Measurements from ENCODE around the gene CST8.

The CST8 gene

GRCh38 chr20:23492292-23492691 lies 1.4 kb downstream of the CST8 start:
- no peak overlapping the region for H3K27ac Mint-ChIP-seq

DNA sequence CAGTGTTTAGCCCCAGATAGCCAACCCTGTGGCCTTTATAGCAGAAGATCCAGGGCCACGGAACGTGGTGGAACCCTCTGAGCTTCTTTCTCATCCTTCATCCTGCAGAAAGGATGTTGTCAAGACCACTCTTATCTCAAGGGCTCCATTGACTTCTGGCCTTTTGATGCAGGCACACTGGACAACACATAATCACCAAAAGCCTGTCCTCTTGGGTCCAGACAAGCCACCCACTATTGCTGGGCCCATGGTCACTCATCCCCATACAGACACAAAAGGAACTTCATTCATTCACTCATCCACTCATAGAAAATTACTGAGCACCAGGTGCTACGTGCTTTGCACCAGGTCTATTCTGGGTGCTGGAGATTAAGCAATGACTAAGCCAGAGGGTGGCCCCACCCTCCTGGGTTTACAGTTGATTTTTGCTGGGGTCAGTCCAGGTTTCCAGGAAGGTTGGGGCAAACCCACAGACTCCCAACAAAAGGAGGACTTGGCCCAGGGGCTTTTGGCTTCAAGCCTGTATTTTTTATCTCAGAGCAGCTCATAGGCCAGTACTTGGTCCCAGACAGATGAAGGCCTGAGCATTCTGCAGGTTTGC lies 2.4 kb downstream of the CST8 start:
- Mint-ChIP-seq H3K36me3 (no peaks in the 10 kb centered on the region), H3K4me3 (no peak overlapping the region), H3K4me1 (no peaks in the 10 kb centered on the region), H3K9me3 (peaks cover 4% of the 10 kb centered on the region), H3K27ac (no peak overlapping the region), H3K27me3 (peaks cover 2% of the 10 kb centered on the region)
- DNase-seq (ENCODE audit: low spot score in 2 of 2) (no peak), ATAC-seq (ENCODE audit: low read depth) (no peak)

More at GRCh38 chr20:23492292-23492691, 1.4 kb downstream of the CST8 start:
- H3K4me1 Mint-ChIP-seq: no peaks in the 10 kb centered on the region
- H3K4me3 Mint-ChIP-seq: no peak overlapping the region
- no peaks in the 10 kb centered on the region for H3K36me3 Mint-ChIP-seq
- peaks cover 2% of the 10 kb centered on the region for H3K27me3 Mint-ChIP-seq
- DNase-seq (ENCODE audit: low spot score in 2 of 2) (no peak), ATAC-seq (ENCODE audit: low read depth) (no peak)
- peaks cover 1% of the 10 kb centered on the region for H3K9me3 Mint-ChIP-seq

GRCh38 chr20:23497536-23497935 lies 6.6 kb downstream of the CST8 start:
- Mint-ChIP-seq H3K36me3 (no peaks in the 10 kb centered on the region), H3K4me1 (no peaks in the 10 kb centered on the region), H3K4me3 (no peak overlapping the region), H3K27ac (no peak overlapping the region), H3K9me3 (peaks cover 4% of the 10 kb centered on the region), H3K27me3 (peaks cover 5% of the 10 kb centered on the region)
- ATAC-seq (ENCODE audit: low read depth) (no peak), DNase-seq (ENCODE audit: low spot score in 2 of 2) (no peak)

- H3K9me3 Mint-ChIP-seq: peaks cover 3% of the 10 kb centered on the region
- no peaks in the 10 kb centered on the region for H3K4me1 Mint-ChIP-seq
- peaks cover 5% of the 10 kb centered on the region for H3K27me3 Mint-ChIP-seq
- no peak overlapping the region for H3K4me3 Mint-ChIP-seq
- no peak overlapping the region for H3K27ac Mint-ChIP-seq
- ATAC-seq (ENCODE audit: low read depth) (no peak), DNase-seq (ENCODE audit: low spot score in 2 of 2) (no peak)
- H3K36me3 Mint-ChIP-seq: no peaks in the 10 kb centered on the region
Measured at GRCh38 chr20:23501926-23502325, 11.0 kb downstream of the CST8 start.

GRCh38 chr20:23503649-23504048 lies 12.7 kb downstream of the CST8 start:
- no peak for DNase-seq (ENCODE audit: low spot score in 2 of 2)
- Mint-ChIP-seq H3K27ac (no peak overlapping the region), H3K27me3 (peaks cover 8% of the 10 kb centered on the region), H3K9me3 (no peaks in the 10 kb centered on the region), H3K4me3 (no peak overlapping the region), H3K4me1 (no peaks in the 10 kb centered on the region), H3K36me3 (no peaks in the 10 kb centered on the region)
- ATAC-seq (ENCODE audit: low read depth): no peak

DNA sequence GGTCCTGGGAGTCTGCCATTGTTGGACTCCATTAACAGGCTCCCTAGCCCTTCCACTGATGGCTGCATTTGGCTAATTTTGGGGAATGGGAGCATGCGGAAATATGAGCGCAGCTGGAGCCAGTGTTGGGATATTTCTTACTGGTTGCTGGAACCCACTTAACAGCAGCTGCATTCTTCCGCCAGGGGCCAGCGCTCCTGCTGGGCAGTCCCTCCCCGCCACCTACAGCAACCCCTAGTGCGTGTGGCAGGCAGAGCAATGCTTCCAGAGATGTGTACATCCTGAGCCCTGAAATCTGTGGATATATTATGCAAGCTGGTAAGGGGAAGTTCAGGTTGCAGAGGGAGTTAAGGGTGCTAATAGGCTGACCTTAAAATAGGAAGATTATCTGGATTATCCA lies 16.4 kb downstream of the CST8 start:
- DNase-seq (ENCODE audit: low spot score in 2 of 2) (no peak), ATAC-seq (ENCODE audit: low read depth) (no peak)
- no peak overlapping the region for H3K4me3 Mint-ChIP-seq
- no peak overlapping the region for H3K27ac Mint-ChIP-seq
- no peaks in the 10 kb centered on the region for H3K9me3 Mint-ChIP-seq
- H3K36me3 Mint-ChIP-seq: no peaks in the 10 kb centered on the region
- peaks cover 7% of the 10 kb centered on the region for H3K27me3 Mint-ChIP-seq
- H3K4me1 Mint-ChIP-seq: no peaks in the 10 kb centered on the region

DNA sequence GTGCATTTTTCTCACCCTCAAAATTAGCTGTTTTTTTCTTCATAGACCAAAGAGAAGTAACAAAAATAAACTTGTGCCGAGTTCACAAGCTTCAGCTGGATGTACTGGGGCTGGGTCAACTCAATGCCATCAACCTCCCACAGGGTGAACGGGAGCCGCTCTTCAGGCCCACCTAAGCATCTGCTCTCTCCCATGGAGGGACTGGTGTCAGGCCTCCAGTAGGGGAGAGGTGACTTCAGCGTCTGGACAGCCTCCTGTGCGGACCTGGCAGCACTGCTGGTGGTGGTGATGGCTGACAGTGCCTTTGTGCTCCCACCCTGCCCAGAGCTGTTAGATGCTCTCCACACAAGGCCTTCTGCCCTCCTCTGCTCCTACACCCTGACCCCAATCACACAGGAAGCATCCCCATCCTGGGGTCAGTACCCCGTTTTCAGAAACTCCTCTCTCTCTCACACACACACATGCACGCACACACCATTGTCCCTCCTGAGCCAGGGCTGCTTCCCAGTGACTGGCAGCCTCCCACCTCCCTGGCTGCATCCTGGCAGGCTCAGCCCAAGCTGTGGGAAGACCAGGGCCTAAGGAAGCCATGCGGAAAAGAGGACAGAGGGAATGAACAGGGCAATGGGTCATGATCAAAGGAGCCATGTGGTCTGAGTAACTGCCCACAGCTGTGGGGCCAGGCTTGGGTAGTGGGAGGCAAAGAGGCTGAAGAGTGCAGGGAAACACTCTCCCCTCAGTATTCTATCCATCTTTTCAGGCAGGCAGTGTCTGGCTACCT lies 17.7 kb downstream of the CST8 start:
- ATAC-seq (ENCODE audit: low read depth) (no peak), DNase-seq (ENCODE audit: low spot score in 2 of 2) (no peak)
- Mint-ChIP-seq H3K4me3 (no peak overlapping the region), H3K27me3 (peaks cover 7% of the 10 kb centered on the region), H3K9me3 (no peaks in the 10 kb centered on the region), H3K4me1 (peaks cover 2% of the 10 kb centered on the region), H3K36me3 (no peaks in the 10 kb centered on the region), H3K27ac (no peak overlapping the region)

GRCh38 chr20:23509247-23509913 lies 18.5 kb downstream of the CST8 start:
- H3K9me3 Mint-ChIP-seq: no peaks in the 10 kb centered on the region
- DNase-seq (ENCODE audit: low spot score in 2 of 2) (no peak), ATAC-seq (ENCODE audit: low read depth) (no peak)
- H3K4me1 Mint-ChIP-seq: peaks cover 2% of the 10 kb centered on the region
- H3K4me3 Mint-ChIP-seq: no peak overlapping the region
- H3K36me3 Mint-ChIP-seq: no peaks in the 10 kb centered on the region
- H3K27ac Mint-ChIP-seq: no peak overlapping the region
- H3K27me3 Mint-ChIP-seq: peaks cover 7% of the 10 kb centered on the region

GRCh38 chr20:23510000-23510590 lies 19.2 kb downstream of the CST8 start:
- Mint-ChIP-seq H3K9me3 (no peaks in the 10 kb centered on the region), H3K27ac (no peak overlapping the region), H3K4me3 (no peak overlapping the region), H3K27me3 (peaks cover 7% of the 10 kb centered on the region), H3K4me1 (peaks cover 2% of the 10 kb centered on the region), H3K36me3 (no peaks in the 10 kb centered on the region)
- no peak for DNase-seq (ENCODE audit: low spot score in 2 of 2)
- no peak for ATAC-seq (ENCODE audit: low read depth)

GRCh38 chr20:23513164-23513563 lies 22.2 kb downstream of the CST8 start:
- H3K36me3 Mint-ChIP-seq: no peaks in the 10 kb centered on the region
- H3K4me1 Mint-ChIP-seq: peaks cover 2% of the 10 kb centered on the region
- H3K27ac Mint-ChIP-seq: no peak overlapping the region
- no peak overlapping the region for H3K4me3 Mint-ChIP-seq
- DNase-seq (ENCODE audit: low spot score in 2 of 2) (no peak), ATAC-seq (ENCODE audit: low read depth) (no peak)
- H3K27me3 Mint-ChIP-seq: peaks cover 3% of the 10 kb centered on the region
- H3K9me3 Mint-ChIP-seq: no peaks in the 10 kb centered on the region

DNA sequence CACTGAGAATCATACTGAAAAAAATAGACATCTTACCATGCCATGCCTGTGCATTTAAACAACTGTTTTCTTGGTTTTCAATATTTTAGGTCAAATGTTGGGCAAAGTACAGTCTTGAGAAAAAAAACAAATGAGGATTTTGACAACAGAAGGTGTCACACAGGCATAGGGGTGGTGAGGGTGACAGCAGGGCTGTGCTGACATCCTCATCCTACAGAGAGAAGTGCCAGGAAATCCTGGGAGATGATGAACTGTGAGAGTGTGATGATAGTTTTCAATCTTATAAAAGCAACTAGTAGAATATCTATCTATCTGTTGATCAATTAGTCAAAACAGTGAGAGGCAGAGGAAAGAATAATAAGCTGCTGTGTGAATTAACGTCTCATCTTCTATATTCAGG lies 23.9 kb downstream of the CST8 start:
- ATAC-seq (ENCODE audit: low read depth) (no peak), DNase-seq (ENCODE audit: low spot score in 2 of 2) (no peak)
- no peak overlapping the region for H3K27ac Mint-ChIP-seq
- peaks cover 2% of the 10 kb centered on the region for H3K27me3 Mint-ChIP-seq
- no peaks in the 10 kb centered on the region for H3K36me3 Mint-ChIP-seq
- no peaks in the 10 kb centered on the region for H3K9me3 Mint-ChIP-seq
- no peak overlapping the region for H3K4me3 Mint-ChIP-seq
- H3K4me1 Mint-ChIP-seq: peaks cover 2% of the 10 kb centered on the region

DNA sequence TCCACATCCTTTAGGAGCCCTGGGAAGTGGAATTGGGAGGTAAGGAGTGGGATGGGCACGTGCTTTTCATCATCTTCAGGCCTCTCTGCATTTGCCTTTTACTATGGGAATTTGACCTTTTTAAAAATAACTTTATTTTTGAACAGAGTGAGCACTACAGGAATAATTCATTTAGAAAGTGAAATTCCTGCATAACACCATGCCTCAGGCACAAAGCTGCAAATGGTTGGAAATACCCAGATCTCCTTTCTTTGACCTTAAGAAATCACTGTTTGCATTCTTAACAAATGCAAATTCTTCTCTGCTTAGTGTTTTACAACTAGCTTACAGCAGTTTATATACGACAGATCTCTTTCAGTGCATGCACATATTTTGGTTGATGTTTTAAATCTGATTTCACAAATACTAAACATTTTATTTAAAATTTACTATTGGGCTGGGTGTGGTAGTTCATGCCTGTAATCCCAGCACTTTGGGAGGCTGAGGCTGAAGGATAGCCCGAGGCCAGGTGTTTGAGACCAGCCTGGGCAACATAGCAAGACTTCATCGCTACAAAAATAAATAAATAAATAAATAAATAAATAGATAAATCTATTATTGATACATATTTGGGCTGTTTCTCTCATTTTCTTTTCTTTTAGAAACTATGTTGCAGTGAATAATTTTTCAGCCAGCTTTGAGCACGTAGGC lies 24.5 kb downstream of the CST8 start:
- Mint-ChIP-seq H3K9me3 (no peaks in the 10 kb centered on the region), H3K27ac (no peak overlapping the region), H3K27me3 (peaks cover 2% of the 10 kb centered on the region), H3K4me1 (peaks cover 2% of the 10 kb centered on the region), H3K4me3 (no peak overlapping the region), H3K36me3 (no peaks in the 10 kb centered on the region)
- ATAC-seq (ENCODE audit: low read depth) (no peak), DNase-seq (ENCODE audit: low spot score in 2 of 2) (no peak)

DNA sequence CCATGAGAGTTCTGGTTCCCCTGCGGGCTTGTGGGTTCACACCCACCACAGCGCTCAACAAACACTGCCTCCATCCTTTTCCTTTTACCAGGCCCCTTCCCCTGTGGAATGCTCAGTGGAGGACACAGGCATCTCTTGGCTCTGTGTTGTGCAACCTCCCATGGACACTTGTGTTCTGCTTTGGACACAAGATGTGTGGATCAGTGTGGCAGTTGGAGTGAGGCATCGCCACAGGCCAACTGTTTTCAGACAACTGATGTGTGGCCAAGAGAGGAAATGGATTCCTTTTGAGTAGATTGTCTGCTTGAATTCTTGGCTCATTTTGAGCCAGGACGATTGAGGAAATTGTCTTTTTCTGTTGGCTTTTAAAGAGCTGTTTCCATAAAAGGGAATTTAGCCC lies 26.8 kb downstream of the CST8 start:
- Mint-ChIP-seq H3K36me3 (no peaks in the 10 kb centered on the region), H3K4me1 (peaks cover 2% of the 10 kb centered on the region)
- ATAC-seq (ENCODE audit: low read depth): no peak

DNA sequence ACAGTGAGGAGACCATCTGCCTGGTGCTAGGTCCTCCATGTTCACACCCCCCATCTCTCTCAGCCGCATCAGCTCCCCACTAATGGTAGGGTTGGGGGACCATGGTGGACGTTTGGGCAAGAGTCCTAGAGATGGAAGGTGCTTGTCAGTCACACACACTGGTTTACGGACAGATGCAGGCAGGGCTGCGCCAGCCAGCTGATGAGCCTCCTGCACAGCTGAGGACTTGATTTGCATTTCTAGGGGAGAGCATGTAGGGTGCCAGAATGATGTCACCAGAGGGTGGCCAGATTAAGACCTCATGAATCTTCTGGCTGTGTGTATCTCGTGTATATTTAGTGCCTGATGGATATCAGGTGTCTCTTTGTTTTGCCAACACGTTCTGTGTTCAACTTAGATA lies 28.6 kb downstream of the CST8 start:
- no peaks in the 10 kb centered on the region for H3K9me3 Mint-ChIP-seq
- DNase-seq (ENCODE audit: low spot score in 2 of 2): no peak
- H3K36me3 Mint-ChIP-seq: no peaks in the 10 kb centered on the region
- H3K27me3 Mint-ChIP-seq: peaks cover 2% of the 10 kb centered on the region
- H3K4me1 Mint-ChIP-seq: no peaks in the 10 kb centered on the region
- no peak overlapping the region for H3K27ac Mint-ChIP-seq
- no peak for ATAC-seq (ENCODE audit: low read depth)
- H3K4me3 Mint-ChIP-seq: no peak overlapping the region

More for the DNA sequence above, 26.8 kb downstream of the CST8 start:
- no peak for DNase-seq (ENCODE audit: low spot score in 2 of 2)
- Mint-ChIP-seq H3K27me3 (peaks cover 2% of the 10 kb centered on the region), H3K27ac (no peak overlapping the region), H3K9me3 (no peaks in the 10 kb centered on the region), H3K4me3 (no peak overlapping the region)
